HG02938 (cell line): ENCODE measurements around the gene ANKS1B.
"Not testable (repeated sequence)": the region's sequence is repeated elsewhere in the genome, so short reads cannot be mapped to it uniquely, and the experiment has no call there.

Experiments used
- ATAC-seq: cut with Tn5 transposase; IDR thresholded peaks from one replicate; pipeline ENCODE4 v1.9.1; 2021; ENCODE audit warnings: mild to moderate bottlenecking, moderate library complexity; ENCODE audit not compliant: unreplicated experiment

The ANKS1B gene

GRCh38 chr12:99611117-99611516, 373.6 kb downstream of the ANKS1B start:
- no peak for ATAC-seq

GRCh38 chr12:99609455-99610181, 375.1 kb downstream of the ANKS1B start:
- no peak for ATAC-seq

GRCh38 chr12:99600388-99600787, 384.3 kb downstream of the ANKS1B start:
- ATAC-seq = peak; percentile 97

- ATAC-seq = no peak
These were observed 386.0 kb downstream of the ANKS1B start for GRCh38 chr12:99598785-99599184.

- no peak for ATAC-seq
These were observed 388.0 kb downstream of the ANKS1B start for GRCh38 chr12:99596762-99597161.

- not testable (repeated sequence) for ATAC-seq
These were observed 407.6 kb downstream of the ANKS1B start for GRCh38 chr12:99577125-99577524.

- ATAC-seq = no peak
These were observed 410.8 kb downstream of the ANKS1B start for GRCh38 chr12:99573980-99574379.

GRCh38 chr12:99567072-99567471, 417.7 kb downstream of the ANKS1B start:
- no peak for ATAC-seq

- ATAC-seq = no peak
These were observed 426.6 kb downstream of the ANKS1B start for GRCh38 chr12:99558109-99558508.

- no peak for ATAC-seq
These were observed 431.3 kb downstream of the ANKS1B start for GRCh38 chr12:99553461-99553860.

- ATAC-seq = no peak
These were observed 432.7 kb downstream of the ANKS1B start for GRCh38 chr12:99552022-99552421.

- ATAC-seq = no peak
These were observed 435.1 kb downstream of the ANKS1B start for GRCh38 chr12:99549651-99550050.

- ATAC-seq = no peak
These were observed 435.5 kb downstream of the ANKS1B start for GRCh38 chr12:99549196-99549595.

GRCh38 chr12:99544457-99544856, 440.3 kb downstream of the ANKS1B start:
- ATAC-seq = no peak

GRCh38 chr12:99529966-99530365, 454.8 kb downstream of the ANKS1B start:
- peak; percentile 98 for ATAC-seq

GRCh38 chr12:99528478-99528877, 456.3 kb downstream of the ANKS1B start:
- ATAC-seq = no peak

GRCh38 chr12:99523853-99524252, 460.9 kb downstream of the ANKS1B start:
- ATAC-seq = no peak

GRCh38 chr12:99522456-99522855, 462.3 kb downstream of the ANKS1B start:
- ATAC-seq = no peak

GRCh38 chr12:99521664-99522063, 463.1 kb downstream of the ANKS1B start:
- no peak for ATAC-seq

- ATAC-seq = no peak
These were observed 471.7 kb downstream of the ANKS1B start for GRCh38 chr12:99513066-99513465.

- no peak for ATAC-seq
These were observed 478.9 kb downstream of the ANKS1B start for GRCh38 chr12:99505805-99506204.

- no peak for ATAC-seq
These were observed 486.0 kb downstream of the ANKS1B start for GRCh38 chr12:99498756-99499155.

- no peak for ATAC-seq
These were observed 488.9 kb downstream of the ANKS1B start for GRCh38 chr12:99495799-99496198.
